ENCODE data around the gene EIF1.

Gene EIF1

GRCh38 chr17:41651625-41652460 is 36.8 kb upstream of the EIF1 start:
- H3K4me3 ChIP-seq (ENCODE audit: control insufficient read depth, low read depth, low read length): no peak overlapping the region
- DNase-seq (ENCODE audit: low read depth): no peak
- TF ChIP-seq CTCF (IDR thresholded peaks at IDR 0.05; ENCODE audit: control insufficient read depth, insufficient read depth, low read depth, low read length, missing control alignments): no peak

- TF ChIP-seq CTCF (IDR thresholded peaks at IDR 0.05; ENCODE audit: control insufficient read depth, insufficient read depth, low read depth, low read length, missing control alignments): no peak
- DNase-seq (ENCODE audit: low read depth): no peak
- H3K4me3 ChIP-seq (ENCODE audit: control insufficient read depth, low read depth, low read length): no peak overlapping the region
These were observed 36.2 kb upstream of the EIF1 start for GRCh38 chr17:41652461-41652970.

GRCh38 chr17:41653421-41653820 is 35.3 kb upstream of the EIF1 start:
- no peak for DNase-seq (ENCODE audit: low read depth)
- no peak for TF ChIP-seq CTCF (IDR thresholded peaks at IDR 0.05; ENCODE audit: control insufficient read depth, insufficient read depth, low read depth, low read length, missing control alignments)

GRCh38 chr17:41653892-41654677 is 34.6 kb upstream of the EIF1 start:
- no peak for DNase-seq (ENCODE audit: low read depth)
- TF ChIP-seq CTCF (IDR thresholded peaks at IDR 0.05; ENCODE audit: control insufficient read depth, insufficient read depth, low read depth, low read length, missing control alignments): no peak
- H3K4me3 ChIP-seq (ENCODE audit: control insufficient read depth, low read depth, low read length): no peak overlapping the region

More at GRCh38 chr17:41653421-41653820, 35.3 kb upstream of the EIF1 start:
- no peak overlapping the region for H3K4me3 ChIP-seq (ENCODE audit: control insufficient read depth, low read depth, low read length)

- no peak overlapping the region for H3K4me3 ChIP-seq (ENCODE audit: control insufficient read depth, low read depth, low read length)
- TF ChIP-seq CTCF (IDR thresholded peaks at IDR 0.05; ENCODE audit: control insufficient read depth, insufficient read depth, low read depth, low read length, missing control alignments): no peak
- DNase-seq (ENCODE audit: low read depth): no peak
These were observed 33.7 kb upstream of the EIF1 start for GRCh38 chr17:41654678-41655607.

GRCh38 chr17:41655611-41656111 is 33.0 kb upstream of the EIF1 start:
- no peak for DNase-seq (ENCODE audit: low read depth)
- H3K4me3 ChIP-seq (ENCODE audit: control insufficient read depth, low read depth, low read length): no peak overlapping the region
- no peak for TF ChIP-seq CTCF (IDR thresholded peaks at IDR 0.05; ENCODE audit: control insufficient read depth, insufficient read depth, low read depth, low read length, missing control alignments)

Measured in AG09309 (cell line).